Measurements from ENCODE around the gene PTPRD. TPM values are rescaled to one million over a fixed set of nuclear protein-coding genes. Genes with fewer than 3 reads are reported as not detected.
"Not testable (repeated sequence)": the region's sequence is repeated elsewhere in the genome, so short reads cannot be mapped to it uniquely, and the experiment has no call there.

The PTPRD gene
- total and polyA plus RNA-seq, 9 donors: 16.2 to 231 (median 85.8) TPM

GRCh38 chr9:9002826-9003583 lies 1609.8 kb downstream of the PTPRD start:
- no peaks in the 10 kb centered on the region for H3K27me3 ChIP-seq
- TF ChIP-seq POLR2A (IDR thresholded peaks at IDR 0.05): no peak
- TF ChIP-seq CTCF (IDR thresholded peaks at IDR 0.05): peak in 1 of 3 donors; percentile 18
- TF ChIP-seq EP300 (IDR thresholded peaks at IDR 0.05): no peak
- no peak overlapping the region for H3K27ac ChIP-seq
- no peaks in the 10 kb centered on the region for H3K4me1 ChIP-seq (ENCODE audit: insufficient read depth)
- peak in 2 of 5 donors; percentile 13 to 27 for DNase-seq
- no peaks in the 10 kb centered on the region for H3K9me3 ChIP-seq
- no peak overlapping the region for H3K4me3 ChIP-seq
- WGBS, 3 donors: 64 to 76% (median 74%) methylated on average over 5 of the region's 5 CpGs
- H3K36me3 ChIP-seq: no peaks in the 10 kb centered on the region
- intact Hi-C loops (cut with DNase I): loop anchor here in 1 of 4 donors (5.0 kb wide), 1 partner anchor 34 kb away; no protein-coding TSS in a partner anchor

- 34 to 54% (median 45%) methylated on average over 2 of the region's 2 CpGs for WGBS, 3 donors
- DNase-seq: no peak
- H3K4me3 ChIP-seq: no peak overlapping the region
- intact Hi-C loops (cut with DNase I): no loop called here
- no peaks in the 10 kb centered on the region for H3K9me3 ChIP-seq
- H3K27ac ChIP-seq: no peak overlapping the region
- H3K27me3 ChIP-seq: no peaks in the 10 kb centered on the region
- no peak for TF ChIP-seq EP300 (IDR thresholded peaks at IDR 0.05)
- no peak for TF ChIP-seq CTCF (IDR thresholded peaks at IDR 0.05)
- TF ChIP-seq POLR2A (IDR thresholded peaks at IDR 0.05): no peak
- peaks cover 1% of the 10 kb centered on the region for H3K4me1 ChIP-seq (ENCODE audit: insufficient read depth)
- no peaks in the 10 kb centered on the region for H3K36me3 ChIP-seq
These were observed 1632.2 kb downstream of the PTPRD start for GRCh38 chr9:8980496-8981013.

- no peaks in the 10 kb centered on the region for H3K27me3 ChIP-seq
- no peak for DNase-seq
- H3K4me3 ChIP-seq: no peak overlapping the region
- TF ChIP-seq POLR2A (IDR thresholded peaks at IDR 0.05): no peak
- no peak for TF ChIP-seq CTCF (IDR thresholded peaks at IDR 0.05)
- no peak for TF ChIP-seq EP300 (IDR thresholded peaks at IDR 0.05)
- H3K4me1 ChIP-seq (ENCODE audit: insufficient read depth): peaks cover 1% of the 10 kb centered on the region
- no peaks in the 10 kb centered on the region for H3K36me3 ChIP-seq
- intact Hi-C loops (cut with DNase I): no loop called here
- H3K9me3 ChIP-seq: no peaks in the 10 kb centered on the region
- no peak overlapping the region for H3K27ac ChIP-seq
- WGBS, 3 donors: 94 to 97% (median 95%) methylated on average over 6 of the region's 6 CpGs
These were observed 1634.5 kb downstream of the PTPRD start for GRCh38 chr9:8978334-8978733.

- H3K9me3 ChIP-seq; H3K27ac ChIP-seq; H3K4me3 ChIP-seq; H3K4me1 ChIP-seq (ENCODE audit: insufficient read depth); DNase-seq; intact Hi-C loops (cut with DNase I); H3K27me3 ChIP-seq; H3K36me3 ChIP-seq: not testable (repeated sequence)
- 41 to 94% (median 53%) methylated on average over 2 to 3 of the region's 3 CpGs for WGBS, 3 donors
These were observed 1644.5 kb downstream of the PTPRD start for GRCh38 chr9:8968350-8968749.

- no peak for TF ChIP-seq POLR2A (IDR thresholded peaks at IDR 0.05)
- no peak for TF ChIP-seq CTCF (IDR thresholded peaks at IDR 0.05)
- TF ChIP-seq EP300 (IDR thresholded peaks at IDR 0.05): no peak
- no peaks in the 10 kb centered on the region for H3K27me3 ChIP-seq
- peak in 1 of 5 donors; percentile 18 for DNase-seq
- H3K4me1 ChIP-seq (ENCODE audit: insufficient read depth): peaks cover 7% of the 10 kb centered on the region
- no peak overlapping the region for H3K4me3 ChIP-seq
- no peaks in the 10 kb centered on the region for H3K9me3 ChIP-seq
- intact Hi-C loops (cut with DNase I): no loop called here
- H3K27ac ChIP-seq: no peak overlapping the region
- no peaks in the 10 kb centered on the region for H3K36me3 ChIP-seq
These were observed 1648.9 kb downstream of the PTPRD start for GRCh38 chr9:8963885-8964284.

All from ovary (tissue), 9 donors.